DOHH2 (cell line): ENCODE measurements around the gene ATP10A.

Experiments used
- H3F3A ChIP-seq: fragments of 200-600 bp; sonication (generic), shearing (Covaris generic); 2 replicates; pipeline ENCODE4 v1.6.0; 2016; ENCODE audit warnings: antibody characterized with exemption, mild to moderate bottlenecking; ENCODE audit not compliant: control insufficient read depth, insufficient read depth
- H3K27ac ChIP-seq: fragments of 200-600 bp; sonication (generic); 2 replicates; pipeline ENCODE4 v1.5.1; 2014; ENCODE audit warnings: low read depth, mild to moderate bottlenecking, low read length, moderate library complexity
- H3K27me3 ChIP-seq: fragments of 200-600 bp; sonication (generic); 2 replicates; pipeline ENCODE4 v1.6.1; 2014; ENCODE audit warnings: mild to moderate bottlenecking, low read length, mixed read lengths; ENCODE audit not compliant: control insufficient read depth
- H3K36me3 ChIP-seq: fragments of 200-600 bp; sonication (generic); 2 replicates; pipeline ENCODE4 v1.6.1; 2014; ENCODE audit warnings: mild to moderate bottlenecking, low read length, moderate library complexity, mixed read lengths; ENCODE audit not compliant: control insufficient read depth
- H3K4me1 ChIP-seq: fragments of 200-600 bp; sonication (generic); 2 replicates; pipeline ENCODE4 v1.6.1; 2014; ENCODE audit warnings: mild to moderate bottlenecking, low read length, mixed read lengths; ENCODE audit not compliant: control insufficient read depth
- H3K4me2 ChIP-seq: fragments of 200-600 bp; sonication (generic); 2 replicates; pipeline ENCODE4 v1.6.0; 2014; ENCODE audit warnings: mild to moderate bottlenecking, low read length, moderate library complexity
- H3K4me3 ChIP-seq: fragments of 200-600 bp; sonication (generic); 2 replicates; pipeline ENCODE4 v1.5.1; 2014; ENCODE audit warnings: mild to moderate bottlenecking, low read length, mixed read lengths
- H3K79me2 ChIP-seq: fragments of 200-600 bp; sonication (generic); 2 replicates; pipeline ENCODE4 v1.6.1; 2014; ENCODE audit warnings: mild to moderate bottlenecking, low read length, mixed read lengths; ENCODE audit not compliant: control insufficient read depth
- H3K9me2 ChIP-seq: fragments of 200-600 bp; sonication (generic); replicated peaks from 2 replicates; pipeline ENCODE4 v1.6.1; 2014; ENCODE audit warnings: mild to moderate bottlenecking, low read length, mixed read lengths; ENCODE audit not compliant: control insufficient read depth
- H3K9me3 ChIP-seq: fragments of 200-600 bp; sonication (generic); 2 replicates; pipeline ENCODE4 v1.6.1; 2014; ENCODE audit warnings: antibody characterized with exemption, low read length, mixed read lengths; ENCODE audit not compliant: control insufficient read depth, insufficient read depth
- H4K20me1 ChIP-seq: fragments of 200-600 bp; sonication (generic); 2 replicates; pipeline ENCODE4 v1.6.0; 2014; ENCODE audit warnings: low read depth, mild to moderate bottlenecking, antibody characterized with exemption, low read length, moderate library complexity; ENCODE audit not compliant: control insufficient read depth, insufficient read depth
- EZH2phosphoT487 ChIP-seq: fragments of 200-600 bp; sonication (generic); IDR thresholded peaks from 2 replicates; pipeline ENCODE4 v1.6.1; 2017; ENCODE audit warnings: borderline replicate concordance, mild to moderate bottlenecking, antibody characterized with exemption, low read length, moderate library complexity, mixed read lengths
- TF ChIP-seq, protein P1 (sequence below): fragments of 200-600 bp; sonication (generic); IDR thresholded peaks from one replicate; pipeline ENCODE4 v1.5.1; 2014; ENCODE audit warnings: antibody characterized with exemption, mild to moderate bottlenecking, low read depth, low read length; ENCODE audit not compliant: poor library complexity, severe bottlenecking

The ATP10A gene

DNA sequence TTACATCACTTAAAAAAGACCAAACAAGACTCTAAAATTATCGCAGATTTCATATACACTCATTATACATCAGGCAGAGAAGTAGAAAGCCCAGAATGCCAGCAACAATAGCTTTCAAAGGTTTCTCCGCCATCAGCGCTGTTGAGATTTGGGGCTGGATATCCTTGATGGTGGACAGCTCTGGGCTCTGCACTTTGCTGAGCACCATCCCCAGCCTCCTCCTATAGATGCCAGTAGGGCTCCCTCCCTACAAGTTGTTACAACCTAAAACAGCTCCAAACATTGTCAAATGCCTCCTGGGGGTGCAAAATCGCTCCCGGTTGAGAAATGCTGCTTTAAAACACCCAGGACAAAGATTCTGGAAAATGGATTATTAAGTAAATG is 73.5 kb downstream of the ATP10A start:
- H3F3A ChIP-seq = no peaks in the 10 kb centered on the region
- H3K36me3 ChIP-seq = no peaks in the 10 kb centered on the region
- no peaks in the 10 kb centered on the region for H3K79me2 ChIP-seq
- no peak for TF ChIP-seq EZH2phosphoT487
- TF ChIP-seq, protein P1, sequence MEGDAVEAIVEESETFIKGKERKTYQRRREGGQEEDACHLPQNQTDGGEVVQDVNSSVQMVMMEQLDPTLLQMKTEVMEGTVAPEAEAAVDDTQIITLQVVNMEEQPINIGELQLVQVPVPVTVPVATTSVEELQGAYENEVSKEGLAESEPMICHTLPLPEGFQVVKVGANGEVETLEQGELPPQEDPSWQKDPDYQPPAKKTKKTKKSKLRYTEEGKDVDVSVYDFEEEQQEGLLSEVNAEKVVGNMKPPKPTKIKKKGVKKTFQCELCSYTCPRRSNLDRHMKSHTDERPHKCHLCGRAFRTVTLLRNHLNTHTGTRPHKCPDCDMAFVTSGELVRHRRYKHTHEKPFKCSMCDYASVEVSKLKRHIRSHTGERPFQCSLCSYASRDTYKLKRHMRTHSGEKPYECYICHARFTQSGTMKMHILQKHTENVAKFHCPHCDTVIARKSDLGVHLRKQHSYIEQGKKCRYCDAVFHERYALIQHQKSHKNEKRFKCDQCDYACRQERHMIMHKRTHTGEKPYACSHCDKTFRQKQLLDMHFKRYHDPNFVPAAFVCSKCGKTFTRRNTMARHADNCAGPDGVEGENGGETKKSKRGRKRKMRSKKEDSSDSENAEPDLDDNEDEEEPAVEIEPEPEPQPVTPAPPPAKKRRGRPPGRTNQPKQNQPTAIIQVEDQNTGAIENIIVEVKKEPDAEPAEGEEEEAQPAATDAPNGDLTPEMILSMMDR = no peak
- no peak overlapping the region for H3K27ac ChIP-seq
- no peak overlapping the region for H3K4me2 ChIP-seq
- no peaks in the 10 kb centered on the region for H3K9me2 ChIP-seq
- H3K27me3 ChIP-seq = no peaks in the 10 kb centered on the region
- H4K20me1 ChIP-seq = no peaks in the 10 kb centered on the region
- no peaks in the 10 kb centered on the region for H3K4me1 ChIP-seq
- H3K9me3 ChIP-seq = peaks cover 31% of the 10 kb centered on the region; the same call in 1 of the 2 replicates
- H3K4me3 ChIP-seq = no peak overlapping the region

DNA sequence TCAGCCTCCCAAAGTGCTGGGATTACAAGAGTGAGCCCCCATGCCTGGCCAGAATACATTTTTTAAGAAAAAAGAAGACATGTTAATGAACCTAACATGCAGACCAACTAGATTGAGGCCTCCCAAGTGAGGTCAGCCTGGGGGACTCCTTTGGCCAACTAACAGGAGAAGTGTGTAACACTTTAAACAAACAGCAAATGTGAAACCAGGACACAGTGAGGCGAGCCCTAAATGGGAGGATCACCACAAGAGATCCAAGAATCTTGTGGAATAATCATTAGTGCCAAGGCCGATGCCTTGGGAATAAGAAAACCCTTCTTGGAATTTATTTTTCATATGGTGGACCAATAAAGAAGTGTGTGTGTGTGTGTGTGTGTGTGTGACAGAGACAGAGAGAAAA is 73.9 kb downstream of the ATP10A start:
- H3K27me3 ChIP-seq = no peaks in the 10 kb centered on the region
- no peaks in the 10 kb centered on the region for H3K36me3 ChIP-seq
- no peak for TF ChIP-seq EZH2phosphoT487
- TF ChIP-seq, protein P1 = no peak
- H3K4me2 ChIP-seq = no peak overlapping the region
- H4K20me1 ChIP-seq = no peaks in the 10 kb centered on the region
- H3K79me2 ChIP-seq = no peaks in the 10 kb centered on the region
- H3K9me3 ChIP-seq = peaks cover 28% of the 10 kb centered on the region; the same call in 1 of the 2 replicates
- H3F3A ChIP-seq = no peaks in the 10 kb centered on the region
- H3K4me3 ChIP-seq = no peak overlapping the region
- H3K9me2 ChIP-seq = no peaks in the 10 kb centered on the region
- no peak overlapping the region for H3K27ac ChIP-seq
- no peaks in the 10 kb centered on the region for H3K4me1 ChIP-seq

DNA sequence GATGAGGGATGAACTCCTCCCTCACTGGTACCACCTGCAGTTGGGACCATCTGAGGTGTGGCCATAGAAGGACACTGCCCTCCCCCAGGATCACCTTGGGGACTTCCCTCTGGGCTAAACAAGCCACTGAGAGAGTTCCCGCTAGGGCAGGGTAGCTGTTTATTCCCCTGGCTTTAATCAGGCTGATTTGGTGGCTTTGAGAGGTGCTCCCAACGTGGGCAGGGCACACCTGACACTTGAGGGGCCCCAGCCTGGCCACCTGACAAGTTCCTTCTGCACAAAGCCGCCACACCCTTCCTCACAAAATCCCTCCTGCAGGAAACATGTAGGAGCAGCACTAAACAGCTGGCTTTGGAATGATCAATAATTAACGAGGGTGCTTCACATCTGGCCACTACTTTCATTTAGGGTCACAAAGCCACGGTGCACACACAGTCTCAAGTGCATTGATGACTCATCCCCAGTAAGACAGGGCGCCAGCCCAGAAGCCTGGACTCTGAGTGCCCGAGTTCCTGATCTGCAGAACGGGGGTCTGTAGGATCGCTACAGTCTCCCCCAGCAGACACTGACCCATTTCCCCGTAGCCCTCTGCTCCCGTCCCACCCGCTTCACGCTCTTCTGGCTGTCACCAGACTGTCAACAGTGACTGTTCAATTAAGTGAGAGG is 75.1 kb downstream of the ATP10A start:
- TF ChIP-seq EZH2phosphoT487 = no peak
- TF ChIP-seq, protein P1 = no peak
- Histone ChIP-seq H3K4me1 (no peaks in the 10 kb centered on the region), H3K27ac (no peak overlapping the region), H3K36me3 (no peaks in the 10 kb centered on the region), H4K20me1 (no peaks in the 10 kb centered on the region), H3K9me3 (peaks cover 20% of the 10 kb centered on the region; the same call in 1 of the 2 replicates), H3K9me2 (no peaks in the 10 kb centered on the region), H3K4me2 (no peak overlapping the region), H3F3A (no peaks in the 10 kb centered on the region), H3K79me2 (no peaks in the 10 kb centered on the region), H3K4me3 (no peak overlapping the region), H3K27me3 (no peaks in the 10 kb centered on the region)
